ENCODE data around the gene MSL3B.

The MSL3B gene

DNA sequence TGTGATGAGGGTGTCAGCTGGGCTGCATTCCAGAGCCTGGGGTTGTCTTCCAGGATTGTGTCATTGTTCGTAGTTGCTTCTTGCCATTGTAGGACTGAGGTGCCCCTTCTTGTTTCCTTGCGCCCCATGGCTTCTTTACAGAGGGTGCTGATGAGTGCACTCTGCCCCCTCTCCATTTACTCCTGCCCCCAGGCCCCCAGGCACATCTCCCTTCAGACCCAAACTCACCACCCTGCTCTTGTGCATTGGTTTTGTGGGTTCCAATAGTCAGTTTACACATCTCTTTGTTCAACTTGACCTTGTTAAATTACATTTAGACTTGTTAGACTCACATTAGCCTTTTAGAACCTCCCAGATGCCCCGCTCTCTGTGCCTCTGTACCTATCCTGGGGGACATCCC, 47.0 kb downstream of the MSL3B start:
- intact Hi-C loops (cut with DNase I), result no loop called here
- ATAC-seq (no peak), DNase-seq (no peak)
- H3K4me1 ChIP-seq, result no peaks in the 10 kb centered on the region
- H3K27ac ChIP-seq, result no peak overlapping the region
- no peak for TF ChIP-seq POLR2A (IDR thresholded peaks at IDR 0.05)
- TF ChIP-seq, protein P1, sequence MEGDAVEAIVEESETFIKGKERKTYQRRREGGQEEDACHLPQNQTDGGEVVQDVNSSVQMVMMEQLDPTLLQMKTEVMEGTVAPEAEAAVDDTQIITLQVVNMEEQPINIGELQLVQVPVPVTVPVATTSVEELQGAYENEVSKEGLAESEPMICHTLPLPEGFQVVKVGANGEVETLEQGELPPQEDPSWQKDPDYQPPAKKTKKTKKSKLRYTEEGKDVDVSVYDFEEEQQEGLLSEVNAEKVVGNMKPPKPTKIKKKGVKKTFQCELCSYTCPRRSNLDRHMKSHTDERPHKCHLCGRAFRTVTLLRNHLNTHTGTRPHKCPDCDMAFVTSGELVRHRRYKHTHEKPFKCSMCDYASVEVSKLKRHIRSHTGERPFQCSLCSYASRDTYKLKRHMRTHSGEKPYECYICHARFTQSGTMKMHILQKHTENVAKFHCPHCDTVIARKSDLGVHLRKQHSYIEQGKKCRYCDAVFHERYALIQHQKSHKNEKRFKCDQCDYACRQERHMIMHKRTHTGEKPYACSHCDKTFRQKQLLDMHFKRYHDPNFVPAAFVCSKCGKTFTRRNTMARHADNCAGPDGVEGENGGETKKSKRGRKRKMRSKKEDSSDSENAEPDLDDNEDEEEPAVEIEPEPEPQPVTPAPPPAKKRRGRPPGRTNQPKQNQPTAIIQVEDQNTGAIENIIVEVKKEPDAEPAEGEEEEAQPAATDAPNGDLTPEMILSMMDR (IDR thresholded peaks at IDR 0.05), result no peak
- no peaks in the 10 kb centered on the region for H3K27me3 ChIP-seq
- no peaks in the 10 kb centered on the region for H3K9me3 ChIP-seq
- no peak overlapping the region for H3K4me3 ChIP-seq
- no peaks in the 10 kb centered on the region for H3K36me3 ChIP-seq (replicated peaks in 1 of 2; ENCODE audit: insufficient read depth in 1 of 2, low read depth in 2 of 2)
- WGBS, 2 donors, result 83 to 90% methylated on average over 3 of the region's 3 CpGs

DNA sequence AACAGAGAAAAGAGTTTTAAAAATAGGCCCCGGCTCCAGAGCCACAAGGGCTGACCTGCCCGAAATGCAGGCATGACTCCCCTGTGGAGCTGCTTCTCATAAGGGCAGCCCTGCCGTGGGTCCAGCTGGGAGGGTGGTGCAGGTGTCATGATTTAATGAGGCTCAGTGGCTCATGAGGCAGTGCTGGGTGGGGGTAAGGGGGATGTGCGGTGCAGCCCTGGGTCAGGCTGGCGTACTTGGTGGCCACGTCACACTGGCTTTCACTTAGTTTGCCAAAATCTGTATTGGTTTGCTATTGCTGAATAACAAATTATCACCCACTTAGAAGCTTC, 47.4 kb downstream of the MSL3B start:
- no peaks in the 10 kb centered on the region for H3K9me3 ChIP-seq
- H3K27ac ChIP-seq, result no peak overlapping the region
- ATAC-seq (no peak), DNase-seq (no peak)
- intact Hi-C loops (cut with DNase I), result no loop called here
- WGBS, 2 donors, result 77 to 80% methylated on average over 6 of the region's 6 CpGs
- no peaks in the 10 kb centered on the region for H3K4me1 ChIP-seq
- H3K36me3 ChIP-seq (replicated peaks in 1 of 2; ENCODE audit: insufficient read depth in 1 of 2, low read depth in 2 of 2), result no peaks in the 10 kb centered on the region
- H3K27me3 ChIP-seq, result no peaks in the 10 kb centered on the region
- no peak for TF ChIP-seq POLR2A (IDR thresholded peaks at IDR 0.05)
- TF ChIP-seq, protein P1 (IDR thresholded peaks at IDR 0.05), result no peak
- no peak overlapping the region for H3K4me3 ChIP-seq

DNA sequence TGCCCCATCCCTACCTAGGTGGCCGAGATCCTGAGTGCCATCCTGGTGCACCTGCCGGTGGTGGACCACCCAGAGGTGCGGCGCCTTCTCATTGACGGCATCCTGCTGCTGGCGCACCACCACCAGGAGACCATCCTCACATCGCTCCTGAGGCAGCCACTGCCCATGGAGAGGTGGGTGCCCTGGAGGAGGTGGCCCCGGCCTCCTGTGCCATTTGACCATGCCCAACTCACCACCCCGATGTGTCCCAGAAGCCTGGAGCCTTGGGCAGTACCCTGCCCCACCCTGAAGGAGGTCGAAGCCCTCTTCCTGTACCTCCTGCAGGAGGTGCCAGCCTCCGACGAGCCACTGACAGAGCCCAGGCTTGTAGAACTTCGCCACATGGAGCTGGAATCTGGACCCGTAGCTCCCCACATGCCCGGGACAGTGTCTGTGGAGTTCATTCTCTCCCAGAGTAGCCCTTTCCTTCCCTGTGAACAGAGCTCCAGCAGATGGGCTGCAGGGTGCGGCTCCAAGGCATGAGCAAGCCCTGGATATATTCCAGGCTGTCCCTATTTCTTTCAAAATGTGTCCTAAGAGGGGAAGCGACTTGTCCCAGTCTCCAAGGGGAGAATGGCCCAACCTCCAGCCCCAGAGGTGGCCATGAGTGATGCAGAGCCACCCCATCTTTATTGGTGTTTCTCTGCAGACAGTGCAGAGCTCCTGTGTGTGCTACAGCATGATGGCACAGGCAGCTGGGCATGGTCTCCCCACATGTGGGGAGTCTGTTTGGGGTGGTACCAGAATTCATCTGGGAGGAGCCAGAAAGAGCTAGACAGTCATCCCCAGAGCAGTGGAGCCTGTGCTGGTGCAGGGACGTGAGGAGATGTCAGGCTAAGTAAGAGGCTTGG, 48.1 kb downstream of the MSL3B start:
- no peaks in the 10 kb centered on the region for H3K27me3 ChIP-seq
- no peaks in the 10 kb centered on the region for H3K4me1 ChIP-seq
- TF ChIP-seq POLR2A (IDR thresholded peaks at IDR 0.05), result no peak
- TF ChIP-seq, protein P1 (IDR thresholded peaks at IDR 0.05), result no peak
- WGBS, 2 donors, result 70 to 80% methylated on average over 3 to 16 of the region's 18 CpGs
- intact Hi-C loops (cut with DNase I), result no loop called here
- H3K27ac ChIP-seq, result no peak overlapping the region
- ATAC-seq (no peak), DNase-seq (peak in 2 of 4 donors; percentile 4 to 5)
- no peak overlapping the region for H3K4me3 ChIP-seq
- H3K9me3 ChIP-seq, result no peaks in the 10 kb centered on the region
- no peaks in the 10 kb centered on the region for H3K36me3 ChIP-seq (replicated peaks in 1 of 2; ENCODE audit: insufficient read depth in 1 of 2, low read depth in 2 of 2)

DNA sequence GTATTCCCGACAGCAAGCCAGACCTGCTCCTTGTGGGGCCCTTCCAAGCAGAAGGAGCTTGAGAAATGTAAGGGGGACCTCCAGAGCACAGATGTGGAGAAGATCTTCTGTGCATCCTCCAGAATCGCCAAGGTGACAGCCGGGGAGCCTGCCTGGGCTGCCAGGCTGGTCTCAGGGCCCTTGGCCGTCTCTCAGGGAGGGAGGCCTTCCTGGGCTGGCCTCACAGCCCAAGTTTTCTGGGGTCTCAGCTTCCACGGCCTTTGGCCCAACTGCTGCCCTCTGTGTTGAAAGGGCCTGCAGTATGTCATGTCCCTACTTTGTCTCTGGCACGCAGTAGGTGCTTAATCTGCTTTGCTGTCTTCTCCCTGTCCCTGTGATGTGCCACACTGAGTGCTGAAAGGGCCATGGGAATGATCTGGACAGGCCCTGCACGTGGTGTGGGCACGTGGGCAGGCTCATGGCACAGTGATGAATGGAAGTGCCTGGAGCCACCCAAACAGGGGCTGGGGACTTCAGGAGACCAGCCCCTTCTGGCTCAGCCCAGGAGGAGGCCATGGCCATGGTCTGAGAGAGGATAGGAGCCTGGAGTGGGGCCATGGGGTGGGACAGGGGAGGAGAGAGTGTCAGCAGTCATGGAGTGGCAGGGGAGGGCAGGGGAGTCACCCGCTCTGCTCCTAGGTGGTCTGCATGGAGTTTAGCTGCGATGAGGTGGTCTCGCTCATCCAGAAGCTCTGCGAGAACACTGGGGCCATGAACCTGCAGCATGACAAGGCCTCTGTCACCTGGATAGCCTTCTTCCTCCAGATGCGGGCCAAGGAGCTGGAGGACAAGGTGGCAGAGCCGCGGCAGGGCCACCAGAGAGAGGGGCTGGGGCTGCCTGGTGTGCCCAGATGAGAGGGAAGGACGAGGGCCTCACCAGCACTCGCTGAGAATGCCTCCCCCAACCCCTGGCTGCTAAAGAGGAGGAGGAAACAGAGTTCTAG, 49.3 kb downstream of the MSL3B start:
- H3K9me3 ChIP-seq, result no peaks in the 10 kb centered on the region
- H3K27ac ChIP-seq, result no peak overlapping the region
- H3K4me1 ChIP-seq, result no peaks in the 10 kb centered on the region
- DNase-seq, result peak in 1 of 4 donors; percentile 5
- H3K4me3 ChIP-seq, result no peak overlapping the region
- no peaks in the 10 kb centered on the region for H3K27me3 ChIP-seq
- 62 to 66% methylated on average over 10 to 17 of the region's 17 CpGs for WGBS, 2 donors
- H3K36me3 ChIP-seq (replicated peaks in 1 of 2; ENCODE audit: insufficient read depth in 1 of 2, low read depth in 2 of 2), result no peaks in the 10 kb centered on the region
- ATAC-seq, result no peak
- TF ChIP-seq, protein P1 (IDR thresholded peaks at IDR 0.05), result no peak
- no peak for TF ChIP-seq POLR2A (IDR thresholded peaks at IDR 0.05)
- intact Hi-C loops (cut with DNase I), result no loop called here

All from body of pancreas (tissue), 4 donors.